GF-D8 (cell line): Measurements from ENCODE around the gene ARFGEF3.
"Not testable (repeated sequence)": the region's sequence is repeated elsewhere in the genome, so short reads cannot be mapped to it uniquely, and the experiment has no call there.

Source experiments
- DNase-seq: peaks from one replicate; lab custom pipeline; 2025; lab: John Stamatoyannopoulos, UW

ARFGEF3 gene

DNA sequence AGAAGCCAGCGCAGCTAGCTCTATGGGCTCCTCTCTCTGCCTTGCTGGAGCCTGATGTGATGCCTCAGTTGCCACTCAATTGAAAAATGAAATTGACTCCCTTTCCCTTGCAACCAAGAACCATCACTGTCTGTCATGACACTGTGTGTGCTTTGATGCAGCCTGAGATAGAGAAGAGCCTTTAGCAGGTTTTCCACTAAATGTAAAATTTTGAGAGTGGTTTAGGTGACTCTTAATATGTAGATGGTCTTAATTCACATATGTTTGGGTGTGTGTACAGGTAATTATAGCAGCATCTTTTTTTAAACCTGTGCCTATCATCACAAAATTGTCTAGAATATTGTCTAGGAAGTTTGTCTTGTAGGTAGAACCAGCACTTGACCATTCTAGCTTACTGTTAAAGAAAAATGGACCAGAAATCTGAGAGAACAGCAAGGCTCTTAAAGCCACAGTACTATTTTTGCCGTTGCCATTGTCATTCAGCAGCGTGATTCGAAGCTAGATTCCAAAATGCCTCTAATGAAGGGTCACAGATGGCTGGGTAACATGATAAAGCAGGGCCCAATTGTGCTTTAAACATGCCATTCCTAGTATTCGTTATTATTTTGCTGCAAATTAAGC lies 1.3 kb downstream of the ARFGEF3 start:
- no peak for DNase-seq

DNA sequence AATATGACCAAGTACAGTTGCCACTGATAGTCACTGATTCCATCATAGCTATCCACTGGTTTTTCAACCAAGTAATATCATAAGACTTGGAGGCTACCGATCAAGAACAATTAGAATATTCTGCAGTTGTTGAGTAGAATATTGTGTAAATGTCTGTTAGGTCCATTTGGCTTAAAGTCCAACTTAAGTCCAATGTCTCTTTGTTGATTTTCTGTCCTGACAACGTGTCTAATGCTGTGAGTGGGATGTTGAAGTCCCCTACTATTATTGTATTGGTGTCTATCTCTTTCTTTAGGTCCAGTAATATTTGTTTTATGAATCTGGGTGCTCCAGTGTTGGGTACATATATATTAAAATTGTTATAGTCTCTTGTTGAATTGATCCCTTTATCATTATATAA lies 13.9 kb downstream of the ARFGEF3 start:
- DNase-seq = no peak

DNA sequence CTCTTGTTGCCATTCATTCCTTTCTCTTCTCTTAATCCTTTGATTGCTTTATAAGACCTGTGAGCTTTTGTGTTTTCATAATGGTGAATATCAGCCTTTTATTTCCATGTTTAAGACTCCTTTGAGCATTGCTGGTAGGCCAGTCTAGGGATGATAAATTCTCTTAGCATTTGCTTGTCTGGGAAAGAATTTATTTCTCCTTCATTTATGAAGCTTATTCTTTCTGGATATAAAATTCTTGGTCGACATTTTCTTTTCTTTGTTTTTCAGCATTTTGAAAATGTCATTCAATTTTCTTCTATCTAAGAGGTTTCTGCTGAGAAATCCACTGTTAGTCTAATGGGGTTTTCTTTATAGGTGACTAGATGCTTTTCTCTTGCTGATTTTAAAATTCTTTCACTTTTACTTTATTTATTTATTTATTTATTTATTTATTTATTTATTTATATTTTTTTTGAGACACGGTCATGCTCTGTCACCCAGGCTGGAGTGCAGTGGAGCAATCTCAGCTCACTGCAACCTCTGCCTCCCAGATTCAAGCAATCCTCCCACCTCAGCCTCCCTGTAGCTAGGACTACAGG lies 15.0 kb downstream of the ARFGEF3 start:
- no peak for DNase-seq

DNA sequence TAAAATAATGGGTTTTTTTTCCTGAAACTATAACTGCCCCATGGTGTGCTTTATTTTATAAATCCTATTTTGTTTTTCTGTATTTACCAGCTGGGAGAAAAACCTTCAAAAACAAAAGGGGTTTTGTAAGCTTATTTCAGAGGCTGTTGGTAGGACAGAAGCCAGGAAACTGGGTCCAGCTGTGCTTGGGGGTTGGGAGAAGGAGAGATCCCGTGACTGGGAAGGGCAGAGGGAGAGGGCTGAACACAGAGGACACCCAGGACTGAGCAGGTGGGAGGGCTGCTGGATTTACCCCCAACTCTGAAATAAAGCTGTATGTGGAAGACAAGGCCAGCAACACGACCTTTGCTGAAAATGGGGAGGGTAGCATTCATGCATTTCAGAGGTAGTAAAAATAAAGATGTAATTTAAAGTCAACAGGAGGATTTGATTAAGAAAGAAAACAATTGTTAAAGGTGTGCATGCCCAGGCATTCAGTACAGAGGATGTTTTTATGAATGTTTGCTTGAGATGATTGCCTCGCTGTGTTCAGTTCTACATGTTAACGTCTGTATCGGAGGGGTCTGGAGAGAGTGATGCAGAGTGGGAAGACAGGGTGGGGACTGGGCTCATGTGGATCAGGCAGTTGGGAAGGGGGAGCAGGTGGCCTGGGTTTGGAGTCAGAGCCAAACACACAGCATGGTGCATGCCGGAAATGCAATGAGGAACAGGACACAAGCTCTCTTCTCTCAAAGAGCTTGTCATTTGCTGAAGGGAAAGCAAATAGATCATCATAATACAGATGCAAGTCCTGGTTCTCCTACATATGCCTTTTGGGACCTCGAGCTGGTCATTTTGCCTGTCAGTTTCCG lies 21.4 kb downstream of the ARFGEF3 start:
- DNase-seq = no peak

DNA sequence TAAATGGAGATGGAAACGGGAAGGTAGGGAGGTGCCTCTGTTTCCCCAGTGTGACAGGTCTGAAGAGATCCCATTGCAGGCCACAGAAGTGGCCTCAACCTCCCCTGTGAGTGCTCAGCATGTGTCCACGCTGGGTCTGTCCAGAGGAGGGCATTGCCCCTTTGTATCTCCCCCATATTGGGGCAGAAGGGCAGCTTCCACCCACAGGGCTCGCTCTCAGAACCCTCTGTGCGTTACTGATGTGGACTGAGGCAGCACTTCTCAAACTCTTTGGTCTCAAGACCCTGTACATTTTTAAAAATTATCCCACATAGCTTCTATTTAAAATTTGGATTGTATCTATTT lies 22.0 kb downstream of the ARFGEF3 start:
- no peak for DNase-seq

DNA sequence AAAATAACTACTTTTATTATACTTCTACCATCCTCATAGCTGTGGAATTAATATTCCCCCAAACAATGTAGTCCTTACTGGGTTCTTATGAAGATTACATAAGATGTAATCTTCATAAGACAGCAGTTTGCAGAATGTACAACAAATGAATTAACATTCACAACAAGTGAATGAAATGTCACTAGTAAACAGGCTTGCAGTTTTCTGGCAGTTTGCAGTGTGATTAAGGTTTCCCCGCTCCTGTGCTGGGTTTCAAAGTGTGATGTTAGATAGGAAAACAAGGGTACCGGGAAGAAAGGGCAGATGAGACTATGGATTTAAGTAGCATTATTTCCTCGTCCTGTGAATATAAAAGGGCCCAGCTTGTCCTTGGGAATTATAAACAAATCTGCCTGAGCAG lies 22.5 kb downstream of the ARFGEF3 start:
- no peak for DNase-seq

DNA sequence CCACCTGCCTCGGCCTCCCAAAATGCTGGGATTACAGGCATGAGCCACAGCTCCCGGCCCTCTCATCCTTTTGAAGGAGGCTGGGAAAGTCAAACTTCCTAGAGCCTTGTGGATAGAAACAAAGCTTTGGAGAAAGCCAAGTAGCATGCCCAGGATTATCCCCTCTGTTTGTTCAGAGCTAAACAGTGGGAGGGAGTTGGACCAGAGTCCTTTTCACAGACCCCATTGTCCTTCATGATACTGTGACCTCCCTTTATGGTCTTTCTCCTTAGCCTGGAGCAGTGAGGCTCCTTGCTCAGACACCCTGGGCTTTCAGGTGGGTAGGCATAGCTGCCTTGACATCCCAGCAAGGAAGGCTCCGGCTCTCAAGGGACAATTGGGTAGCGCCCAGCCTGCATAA lies 25.4 kb downstream of the ARFGEF3 start:
- DNase-seq = no peak

DNA sequence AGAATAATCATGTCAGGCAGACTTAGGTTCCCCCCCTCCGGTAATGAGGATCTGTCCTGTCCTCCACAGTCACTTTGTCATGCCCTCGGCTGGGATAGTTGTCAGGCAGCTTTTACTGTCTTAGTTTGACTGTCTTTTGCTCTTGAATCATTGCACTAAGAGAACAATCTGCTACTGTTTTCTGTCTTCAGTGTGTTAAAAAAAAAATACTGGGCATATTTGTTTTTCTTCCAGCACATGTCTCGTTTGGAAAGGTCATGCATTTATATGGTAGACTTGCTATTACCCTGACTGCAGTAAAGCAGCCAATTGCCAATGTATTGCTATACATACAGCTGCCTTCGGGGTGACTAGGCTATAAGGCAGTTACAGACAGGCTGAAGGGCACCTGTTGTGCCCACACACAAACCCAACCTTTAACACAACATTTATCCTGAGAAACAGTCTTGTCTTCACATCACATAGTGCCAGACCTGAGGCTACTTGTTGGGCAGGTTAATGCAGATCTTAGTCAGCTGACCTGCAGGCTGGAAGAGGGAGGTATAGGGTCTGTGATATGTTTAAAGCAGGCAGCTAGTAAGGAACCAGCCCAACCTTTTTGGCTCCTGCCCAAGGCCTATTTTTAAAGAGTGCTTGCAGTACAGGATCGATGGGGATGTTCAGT lies 26.7 kb downstream of the ARFGEF3 start:
- DNase-seq = no peak

DNA sequence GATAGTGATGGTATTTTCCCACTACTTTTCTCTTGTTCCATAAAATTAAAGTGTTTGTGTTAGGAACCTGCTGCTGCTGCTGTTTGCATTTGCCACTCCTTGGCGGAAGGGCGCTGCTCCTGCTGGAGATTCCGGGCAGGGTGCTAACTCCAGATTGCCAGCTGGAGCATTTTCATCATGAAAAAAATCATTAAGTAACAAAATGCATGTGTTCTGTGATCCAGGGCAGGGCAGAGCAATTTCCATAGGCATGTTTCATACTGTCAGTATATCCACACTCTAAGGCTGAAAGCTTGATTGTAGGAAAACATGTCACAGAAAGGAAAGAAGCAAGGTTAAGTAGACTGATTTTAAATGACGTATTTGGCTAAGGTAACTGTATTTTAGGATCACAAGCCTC lies 32.5 kb downstream of the ARFGEF3 start:
- no peak for DNase-seq

DNA sequence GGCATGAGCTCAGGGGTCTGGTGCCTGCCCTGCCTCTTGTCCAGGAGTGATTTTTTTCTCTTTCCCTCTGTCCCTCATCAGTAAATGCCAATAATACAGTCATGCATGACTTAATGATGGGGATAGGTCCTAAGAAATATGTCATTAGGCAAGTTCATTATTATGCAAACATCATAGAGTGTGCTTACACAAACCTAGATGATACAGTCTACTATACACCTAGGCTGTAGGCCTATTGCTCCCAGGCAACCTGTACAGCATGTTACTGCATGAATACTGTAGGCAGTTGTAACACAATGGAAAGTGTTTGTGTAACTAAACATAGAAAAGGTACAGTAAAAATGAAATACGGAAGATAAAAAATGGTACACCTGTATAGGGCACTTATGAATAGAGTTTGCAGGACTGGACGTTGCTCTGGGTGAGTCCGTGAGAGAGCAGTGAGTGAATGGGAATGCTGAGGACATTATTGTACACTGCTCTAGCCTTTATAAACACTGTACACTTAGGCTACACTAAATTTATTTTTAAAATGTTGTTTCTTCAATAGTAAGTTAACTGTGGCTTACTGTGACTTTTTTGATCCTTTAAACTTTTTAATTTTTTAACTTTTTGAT lies 34.5 kb downstream of the ARFGEF3 start:
- DNase-seq = no peak

DNA sequence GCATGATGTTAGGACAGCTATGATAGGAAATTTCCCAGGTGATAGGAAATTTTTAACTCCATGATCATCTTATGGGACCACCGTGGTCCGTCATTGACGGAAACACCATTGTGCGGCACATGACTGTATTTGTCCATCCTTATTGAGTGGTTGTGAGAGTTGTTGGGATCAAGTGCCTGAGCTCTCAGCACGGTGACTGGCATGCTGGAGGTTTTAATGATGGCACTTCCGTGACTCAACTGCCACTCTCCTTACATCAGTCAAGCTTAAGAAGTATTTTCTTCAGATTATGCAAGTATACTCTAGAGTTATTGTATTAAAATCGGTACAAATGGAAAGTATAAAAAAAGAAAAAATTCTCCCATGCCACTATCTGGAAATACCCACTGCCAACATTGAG lies 35.8 kb downstream of the ARFGEF3 start:
- no peak for DNase-seq

DNA sequence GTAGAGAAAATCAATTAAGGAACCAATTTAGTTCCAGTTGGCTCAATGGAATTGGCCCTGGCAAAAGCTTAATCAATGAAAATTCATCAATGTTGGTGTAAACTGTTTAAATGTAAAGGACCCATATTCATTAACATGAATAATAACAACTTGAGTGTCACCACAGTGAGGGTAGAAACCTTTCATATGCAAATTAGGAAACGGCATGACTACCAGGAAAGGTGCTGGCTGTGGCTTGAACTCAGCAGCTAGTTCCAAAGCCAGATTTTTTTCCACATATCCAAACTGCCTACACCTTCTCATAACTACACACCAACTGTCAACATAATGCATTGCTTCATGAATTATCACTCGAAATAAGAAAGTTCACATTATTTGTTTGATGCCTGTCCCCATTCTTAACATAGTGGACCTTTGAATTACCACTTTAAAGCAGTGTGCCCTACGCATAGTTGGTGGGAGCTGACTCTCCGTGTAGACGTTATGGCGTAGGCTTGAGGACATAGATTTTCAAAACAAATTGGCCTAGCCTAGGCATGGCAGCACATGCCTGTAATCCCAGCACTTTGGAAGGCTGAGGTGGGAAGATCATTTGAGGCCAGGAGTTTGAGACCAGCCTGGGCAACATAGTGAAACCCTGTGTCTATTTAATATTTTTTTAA lies 36.8 kb downstream of the ARFGEF3 start:
- DNase-seq = no peak

DNA sequence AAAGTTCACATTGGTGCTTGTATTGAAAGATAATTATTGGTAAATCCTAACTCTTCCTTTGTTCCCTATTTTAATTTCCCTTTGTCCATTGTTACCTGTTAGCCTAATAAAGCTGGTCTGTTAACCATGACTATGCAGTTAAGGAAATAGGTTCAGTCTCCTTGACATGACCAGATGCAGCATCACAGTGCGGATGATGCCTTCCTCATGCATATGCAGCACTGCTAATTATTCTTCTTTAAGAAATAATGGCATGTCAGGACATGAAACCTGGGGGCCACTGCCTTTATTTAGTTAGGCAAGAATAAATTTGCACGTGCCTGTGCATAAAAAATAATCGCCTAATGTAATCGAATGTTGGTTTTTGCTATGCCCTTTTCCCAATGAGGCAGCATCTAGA lies 40.1 kb downstream of the ARFGEF3 start:
- DNase-seq = no peak

DNA sequence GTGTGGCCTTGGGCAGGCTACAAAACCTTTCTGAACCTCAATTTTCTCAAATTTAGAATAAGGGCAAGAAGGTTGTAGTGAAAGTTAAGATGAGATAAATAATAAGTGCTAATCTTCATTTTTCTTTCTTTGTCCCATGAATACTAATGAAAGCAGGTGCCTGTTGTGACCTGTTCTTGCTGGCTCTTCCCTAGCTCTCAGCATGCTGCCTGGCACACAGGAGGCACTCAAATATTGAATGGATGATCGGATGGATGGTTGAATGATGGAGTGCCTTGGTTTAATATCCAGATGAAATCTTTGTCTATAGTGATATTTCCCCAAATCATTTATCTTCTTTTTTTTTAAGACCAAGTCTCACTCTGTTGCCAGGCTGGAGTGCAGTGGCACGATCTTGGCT lies 41.6 kb downstream of the ARFGEF3 start:
- no peak for DNase-seq

DNA sequence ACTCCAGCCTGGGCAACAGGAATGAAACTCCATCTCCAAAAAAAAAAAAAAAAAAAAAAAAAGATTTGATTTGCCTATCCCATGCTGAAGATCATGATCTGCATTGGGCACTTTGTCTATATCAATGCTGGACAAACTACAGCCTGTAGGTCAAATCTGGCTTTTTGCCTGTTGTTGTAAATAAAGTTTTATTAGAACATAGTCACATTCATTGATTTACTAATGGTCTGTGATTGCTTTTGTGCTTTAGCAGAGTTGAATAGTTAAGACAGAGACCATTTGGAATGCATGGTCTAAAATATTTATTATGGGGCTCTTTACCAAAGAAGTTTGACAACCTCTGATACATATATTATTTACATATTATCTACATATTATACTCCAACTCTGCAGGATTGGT lies 42.6 kb downstream of the ARFGEF3 start:
- DNase-seq = no peak

DNA sequence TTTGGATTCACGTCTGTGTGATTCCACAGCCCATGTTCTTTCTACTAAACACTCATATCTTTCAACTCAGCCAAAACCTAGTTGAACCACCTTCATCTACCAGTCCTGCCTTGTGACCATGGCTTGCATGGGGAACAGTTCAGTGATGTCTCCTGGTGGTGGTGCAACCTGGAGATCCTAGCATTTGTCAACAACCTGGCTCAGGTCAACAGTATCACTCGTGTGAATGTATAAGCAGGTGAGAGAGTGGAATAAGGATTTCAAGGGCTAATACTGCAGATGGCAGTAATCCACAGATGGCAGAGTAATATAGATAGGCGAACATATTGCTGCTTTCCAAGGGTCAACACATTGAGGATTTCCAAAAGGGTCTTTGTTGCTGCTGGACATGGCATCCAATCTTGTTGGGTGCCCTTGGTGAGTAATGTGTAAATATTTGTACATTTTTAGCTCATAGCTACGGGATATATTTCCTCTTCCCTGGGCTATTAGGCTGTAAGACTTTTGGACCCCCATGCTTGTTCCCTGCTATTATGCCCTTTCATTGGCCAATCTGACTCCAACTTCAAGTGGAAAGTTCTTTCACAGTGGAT lies 43.1 kb downstream of the ARFGEF3 start:
- DNase-seq = no peak

DNA sequence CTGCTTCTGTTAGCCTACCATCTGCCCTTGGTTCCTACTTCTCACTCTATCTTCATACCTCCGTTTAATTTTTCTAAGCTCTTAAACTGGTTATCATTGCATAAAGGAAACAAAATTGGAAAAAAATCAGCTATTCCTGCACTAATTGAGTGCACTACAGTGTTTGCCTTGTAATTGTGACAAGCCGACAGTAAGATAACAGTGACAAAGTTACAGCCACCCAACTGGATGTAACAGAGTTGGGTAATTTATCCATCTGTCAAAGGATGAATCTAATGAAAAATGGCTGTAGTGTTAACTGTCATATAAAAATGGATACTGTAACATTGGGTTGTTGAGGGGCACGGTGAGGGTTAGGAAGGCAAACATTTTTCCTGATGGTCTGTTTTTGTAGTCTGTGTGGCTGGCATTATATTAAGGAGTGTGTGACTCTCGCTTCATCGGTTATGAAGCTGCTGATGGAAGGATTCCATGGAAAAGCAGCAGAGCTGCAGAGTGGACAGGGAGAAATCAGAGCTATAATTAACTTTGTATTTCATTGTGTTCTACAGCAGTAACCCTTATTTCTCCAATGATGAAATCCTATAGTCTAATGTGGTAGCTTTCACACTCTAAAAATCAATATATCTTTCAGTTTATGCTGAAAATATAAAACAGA lies 43.8 kb downstream of the ARFGEF3 start:
- no peak for DNase-seq

DNA sequence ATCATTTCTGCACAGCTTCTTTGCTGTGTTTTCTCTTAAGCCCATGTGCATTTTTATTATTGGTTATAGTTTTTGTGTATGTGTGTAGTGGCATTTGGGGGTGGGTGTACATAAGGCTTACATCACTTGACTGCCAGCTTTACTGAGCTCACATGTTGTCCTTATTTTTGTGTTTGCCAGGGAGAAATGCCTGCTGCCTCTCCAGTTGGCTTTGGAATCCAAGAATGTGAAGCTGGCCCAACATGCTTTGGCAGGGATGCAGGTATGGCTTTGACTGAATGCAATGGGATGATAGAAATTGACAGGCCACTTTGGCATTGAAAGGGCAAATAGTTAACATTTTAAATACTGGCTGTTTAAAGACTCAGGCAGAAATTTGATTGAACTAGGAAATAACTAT lies 45.1 kb downstream of the ARFGEF3 start:
- no peak for DNase-seq

DNA sequence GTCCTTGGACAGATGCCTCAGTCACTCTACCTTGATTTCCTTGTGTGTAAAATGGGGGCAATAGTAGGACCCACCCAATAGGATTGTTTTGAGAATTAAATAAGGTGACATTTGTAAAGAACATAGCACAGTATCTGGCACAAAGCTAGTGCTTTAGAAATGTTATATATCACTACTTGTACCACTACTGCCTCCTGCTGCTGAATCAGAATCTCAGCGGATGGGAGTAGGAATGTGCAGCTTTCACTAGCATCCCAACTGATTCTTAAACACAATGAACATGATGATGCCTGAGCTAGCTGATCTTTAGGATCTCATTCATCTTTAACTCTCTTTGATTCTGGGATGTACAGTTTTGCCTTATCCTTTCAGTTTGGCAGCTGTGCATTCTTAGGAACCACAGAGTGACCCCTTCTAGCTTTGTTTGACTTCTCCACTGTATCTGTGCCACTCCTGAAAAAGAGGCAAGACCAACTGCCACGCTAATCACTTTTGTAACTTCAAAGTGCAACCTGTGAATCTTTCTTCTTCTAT lies 49.4 kb downstream of the ARFGEF3 start:
- DNase-seq = no peak

DNA sequence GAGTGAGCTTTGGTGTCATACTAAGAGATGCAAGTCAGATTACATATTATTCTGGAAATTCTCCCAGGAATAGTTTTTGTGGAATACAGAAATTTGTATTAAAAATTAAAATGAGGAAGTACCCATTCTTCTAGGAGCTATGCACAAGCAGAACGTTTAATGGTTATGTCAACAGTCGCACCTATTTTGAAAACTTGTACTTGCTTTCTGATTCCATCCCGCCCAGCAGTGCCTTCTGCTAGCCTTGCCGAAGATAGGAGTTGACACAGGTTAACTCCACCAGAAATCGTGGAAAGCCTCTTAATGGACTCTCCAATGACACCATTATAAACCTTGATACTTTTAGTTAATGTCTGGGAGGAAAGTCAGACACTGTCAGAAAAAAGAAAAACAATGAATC lies 49.9 kb downstream of the ARFGEF3 start:
- DNase-seq = no peak

DNA sequence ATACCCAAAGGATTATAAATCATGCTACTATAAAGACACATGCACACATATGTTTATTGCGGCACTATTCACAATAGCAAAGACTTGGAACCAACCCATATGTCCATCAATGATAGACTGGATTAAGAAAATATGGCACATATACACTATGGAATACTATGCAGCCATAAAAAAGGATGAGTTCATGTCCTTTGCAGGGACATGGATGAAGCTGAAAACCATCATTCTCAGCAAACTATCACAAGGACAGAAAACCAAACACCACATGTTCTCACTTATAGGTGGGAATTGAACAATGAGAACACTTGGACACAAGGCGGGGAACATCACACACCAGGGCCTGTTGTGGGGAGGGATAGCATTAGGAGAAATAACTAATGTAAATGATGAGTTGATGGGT lies 50.8 kb downstream of the ARFGEF3 start:
- not testable (repeated sequence) for DNase-seq
